Measurements from ENCODE around the gene RPS14. TPM values are rescaled to one million over a fixed set of nuclear protein-coding genes. Genes with fewer than 3 reads are reported as not detected.
A peak's percentile ranks its signal among the peaks of the same experiment; 100 is the strongest.

Gene RPS14
- total and polyA plus RNA-seq, 10 of the 15 experiments (the other 5 are each of a cell fraction or from before 2014, with no cell fraction given) = 2,295 to 4,047 (median 2,787) TPM

DNA sequence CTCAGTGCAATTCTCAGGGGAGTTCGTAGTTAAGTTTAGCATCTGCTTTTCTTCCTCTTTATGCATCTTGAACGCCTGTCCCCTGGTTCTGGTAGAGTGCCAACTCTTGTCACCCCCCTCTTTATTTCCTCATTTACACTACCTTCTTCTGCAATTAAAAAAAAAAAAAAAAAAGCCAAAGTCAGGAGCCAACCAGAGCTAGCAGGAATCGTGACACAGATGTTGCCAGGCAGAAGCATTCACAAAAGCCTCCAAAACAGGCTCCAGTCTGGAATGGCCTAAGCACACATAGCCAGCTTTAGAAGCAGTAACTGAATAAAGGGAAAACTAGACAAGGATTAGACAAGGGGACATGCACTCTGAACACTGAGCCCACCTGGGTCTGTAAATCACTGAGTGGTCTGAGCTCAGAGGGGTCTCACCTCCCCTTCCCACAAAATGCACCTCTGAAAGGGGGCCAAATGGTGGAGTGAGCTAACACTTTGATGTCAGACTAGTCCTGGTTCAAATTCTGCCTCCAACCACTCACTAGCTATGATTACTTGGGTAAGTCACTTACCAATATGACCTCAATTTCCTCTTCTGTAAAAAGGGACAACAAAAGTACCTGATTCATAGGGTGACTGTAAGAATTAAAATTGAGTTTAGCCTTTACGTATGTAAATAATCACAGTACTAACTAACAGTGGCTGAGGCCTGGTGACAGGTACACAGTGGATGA lies 38.9 kb downstream of the RPS14 start (continued):
- TF ChIP-seq MYB (IDR thresholded peaks at IDR 0.05; ENCODE audit: borderline replicate concordance, low read depth, low read length) (peak; percentile 71), TCF7 (IDR thresholded peaks at IDR 0.05; ENCODE audit: borderline replicate concordance) (0 out of 2 replicates have a peak, but pooled peaks have one; percentile 10), HDGF (IDR thresholded peaks at IDR 0.05) (no peak), NFYA (IDR thresholded peaks at IDR 0.05; ENCODE audit: borderline replicate concordance, low read depth, low read length) (no peak), LARP7 (IDR thresholded peaks at IDR 0.05) (peak; percentile 23; the same call in 1 of the 2 replicates), ZNF384 (IDR thresholded peaks at IDR 0.05; ENCODE audit: borderline replicate concordance, low read depth, low read length) (peak; percentile 97), RELA (IDR thresholded peaks at IDR 0.05; ENCODE audit: borderline replicate concordance, partially characterized antibody) (peak; percentile 26), KLF5 (IDR thresholded peaks at IDR 0.05; ENCODE audit: partially characterized antibody) (no peak), NFIC (IDR thresholded peaks at IDR 0.05; ENCODE audit: low read depth, low read length) (no peak), ZNF217 (IDR thresholded peaks at IDR 0.05) (no peak), BACH1 (IDR thresholded peaks at IDR 0.05; ENCODE audit: borderline replicate concordance) (peak; percentile 94)
- TF ChIP-seq, protein P1, sequence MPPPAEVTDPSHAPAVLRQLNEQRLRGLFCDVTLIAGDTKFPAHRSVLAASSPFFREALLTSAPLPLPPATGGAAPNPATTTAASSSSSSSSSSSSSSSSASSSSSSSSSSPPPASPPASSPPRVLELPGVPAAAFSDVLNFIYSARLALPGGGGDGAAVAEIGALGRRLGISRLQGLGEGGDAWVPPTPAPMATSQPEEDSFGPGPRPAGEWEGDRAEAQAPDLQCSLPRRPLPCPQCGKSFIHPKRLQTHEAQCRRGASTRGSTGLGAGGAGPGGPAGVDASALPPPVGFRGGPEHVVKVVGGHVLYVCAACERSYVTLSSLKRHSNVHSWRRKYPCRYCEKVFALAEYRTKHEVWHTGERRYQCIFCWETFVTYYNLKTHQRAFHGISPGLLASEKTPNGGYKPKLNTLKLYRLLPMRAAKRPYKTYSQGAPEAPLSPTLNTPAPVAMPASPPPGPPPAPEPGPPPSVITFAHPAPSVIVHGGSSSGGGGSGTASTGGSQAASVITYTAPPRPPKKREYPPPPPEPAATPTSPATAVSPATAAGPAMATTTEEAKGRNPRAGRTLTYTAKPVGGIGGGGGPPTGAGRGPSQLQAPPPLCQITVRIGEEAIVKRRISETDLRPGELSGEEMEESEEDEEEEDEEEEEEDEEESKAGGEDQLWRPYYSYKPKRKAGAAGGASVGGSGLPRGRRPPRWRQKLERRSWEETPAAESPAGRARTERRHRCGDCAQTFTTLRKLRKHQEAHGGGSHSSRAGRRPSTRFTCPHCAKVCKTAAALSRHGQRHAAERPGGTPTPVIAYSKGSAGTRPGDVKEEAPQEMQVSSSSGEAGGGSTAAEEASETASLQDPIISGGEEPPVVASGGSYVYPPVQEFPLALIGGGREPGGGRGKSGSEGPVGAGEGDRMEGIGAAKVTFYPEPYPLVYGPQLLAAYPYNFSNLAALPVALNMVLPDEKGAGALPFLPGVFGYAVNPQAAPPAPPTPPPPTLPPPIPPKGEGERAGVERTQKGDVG (CRISPR knock-in tag; IDR thresholded peaks at IDR 0.05) = peak; percentile 85
- TF ChIP-seq, protein P2, sequence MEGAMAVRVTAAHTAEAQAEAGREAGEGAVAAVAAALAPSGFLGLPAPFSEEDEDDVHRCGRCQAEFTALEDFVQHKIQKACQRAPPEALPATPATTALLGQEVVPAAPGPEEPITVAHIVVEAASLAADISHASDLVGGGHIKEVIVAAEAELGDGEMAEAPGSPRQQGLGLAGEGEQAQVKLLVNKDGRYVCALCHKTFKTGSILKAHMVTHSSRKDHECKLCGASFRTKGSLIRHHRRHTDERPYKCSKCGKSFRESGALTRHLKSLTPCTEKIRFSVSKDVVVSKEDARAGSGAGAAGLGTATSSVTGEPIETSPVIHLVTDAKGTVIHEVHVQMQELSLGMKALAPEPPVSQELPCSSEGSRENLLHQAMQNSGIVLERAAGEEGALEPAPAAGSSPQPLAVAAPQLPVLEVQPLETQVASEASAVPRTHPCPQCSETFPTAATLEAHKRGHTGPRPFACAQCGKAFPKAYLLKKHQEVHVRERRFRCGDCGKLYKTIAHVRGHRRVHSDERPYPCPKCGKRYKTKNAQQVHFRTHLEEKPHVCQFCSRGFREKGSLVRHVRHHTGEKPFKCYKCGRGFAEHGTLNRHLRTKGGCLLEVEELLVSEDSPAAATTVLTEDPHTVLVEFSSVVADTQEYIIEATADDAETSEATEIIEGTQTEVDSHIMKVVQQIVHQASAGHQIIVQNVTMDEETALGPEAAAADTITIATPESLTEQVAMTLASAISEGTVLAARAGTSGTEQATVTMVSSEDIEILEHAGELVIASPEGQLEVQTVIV (IDR thresholded peaks at IDR 0.05; ENCODE audit: borderline replicate concordance, partially characterized antibody) = no peak
- TF ChIP-seq, protein P3, sequence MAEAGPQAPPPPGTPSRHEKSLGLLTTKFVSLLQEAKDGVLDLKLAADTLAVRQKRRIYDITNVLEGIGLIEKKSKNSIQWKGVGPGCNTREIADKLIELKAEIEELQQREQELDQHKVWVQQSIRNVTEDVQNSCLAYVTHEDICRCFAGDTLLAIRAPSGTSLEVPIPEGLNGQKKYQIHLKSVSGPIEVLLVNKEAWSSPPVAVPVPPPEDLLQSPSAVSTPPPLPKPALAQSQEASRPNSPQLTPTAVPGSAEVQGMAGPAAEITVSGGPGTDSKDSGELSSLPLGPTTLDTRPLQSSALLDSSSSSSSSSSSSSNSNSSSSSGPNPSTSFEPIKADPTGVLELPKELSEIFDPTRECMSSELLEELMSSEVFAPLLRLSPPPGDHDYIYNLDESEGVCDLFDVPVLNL (IDR thresholded peaks at IDR 0.05; ENCODE audit: low read depth, low read length) = no peak
- TF ChIP-seq, protein P4, sequence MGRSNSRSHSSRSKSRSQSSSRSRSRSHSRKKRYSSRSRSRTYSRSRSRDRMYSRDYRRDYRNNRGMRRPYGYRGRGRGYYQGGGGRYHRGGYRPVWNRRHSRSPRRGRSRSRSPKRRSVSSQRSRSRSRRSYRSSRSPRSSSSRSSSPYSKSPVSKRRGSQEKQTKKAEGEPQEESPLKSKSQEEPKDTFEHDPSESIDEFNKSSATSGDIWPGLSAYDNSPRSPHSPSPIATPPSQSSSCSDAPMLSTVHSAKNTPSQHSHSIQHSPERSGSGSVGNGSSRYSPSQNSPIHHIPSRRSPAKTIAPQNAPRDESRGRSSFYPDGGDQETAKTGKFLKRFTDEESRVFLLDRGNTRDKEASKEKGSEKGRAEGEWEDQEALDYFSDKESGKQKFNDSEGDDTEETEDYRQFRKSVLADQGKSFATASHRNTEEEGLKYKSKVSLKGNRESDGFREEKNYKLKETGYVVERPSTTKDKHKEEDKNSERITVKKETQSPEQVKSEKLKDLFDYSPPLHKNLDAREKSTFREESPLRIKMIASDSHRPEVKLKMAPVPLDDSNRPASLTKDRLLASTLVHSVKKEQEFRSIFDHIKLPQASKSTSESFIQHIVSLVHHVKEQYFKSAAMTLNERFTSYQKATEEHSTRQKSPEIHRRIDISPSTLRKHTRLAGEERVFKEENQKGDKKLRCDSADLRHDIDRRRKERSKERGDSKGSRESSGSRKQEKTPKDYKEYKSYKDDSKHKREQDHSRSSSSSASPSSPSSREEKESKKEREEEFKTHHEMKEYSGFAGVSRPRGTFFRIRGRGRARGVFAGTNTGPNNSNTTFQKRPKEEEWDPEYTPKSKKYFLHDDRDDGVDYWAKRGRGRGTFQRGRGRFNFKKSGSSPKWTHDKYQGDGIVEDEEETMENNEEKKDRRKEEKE (IDR thresholded peaks at IDR 0.05) = peak; percentile 70
- TF ChIP-seq, protein P5, sequence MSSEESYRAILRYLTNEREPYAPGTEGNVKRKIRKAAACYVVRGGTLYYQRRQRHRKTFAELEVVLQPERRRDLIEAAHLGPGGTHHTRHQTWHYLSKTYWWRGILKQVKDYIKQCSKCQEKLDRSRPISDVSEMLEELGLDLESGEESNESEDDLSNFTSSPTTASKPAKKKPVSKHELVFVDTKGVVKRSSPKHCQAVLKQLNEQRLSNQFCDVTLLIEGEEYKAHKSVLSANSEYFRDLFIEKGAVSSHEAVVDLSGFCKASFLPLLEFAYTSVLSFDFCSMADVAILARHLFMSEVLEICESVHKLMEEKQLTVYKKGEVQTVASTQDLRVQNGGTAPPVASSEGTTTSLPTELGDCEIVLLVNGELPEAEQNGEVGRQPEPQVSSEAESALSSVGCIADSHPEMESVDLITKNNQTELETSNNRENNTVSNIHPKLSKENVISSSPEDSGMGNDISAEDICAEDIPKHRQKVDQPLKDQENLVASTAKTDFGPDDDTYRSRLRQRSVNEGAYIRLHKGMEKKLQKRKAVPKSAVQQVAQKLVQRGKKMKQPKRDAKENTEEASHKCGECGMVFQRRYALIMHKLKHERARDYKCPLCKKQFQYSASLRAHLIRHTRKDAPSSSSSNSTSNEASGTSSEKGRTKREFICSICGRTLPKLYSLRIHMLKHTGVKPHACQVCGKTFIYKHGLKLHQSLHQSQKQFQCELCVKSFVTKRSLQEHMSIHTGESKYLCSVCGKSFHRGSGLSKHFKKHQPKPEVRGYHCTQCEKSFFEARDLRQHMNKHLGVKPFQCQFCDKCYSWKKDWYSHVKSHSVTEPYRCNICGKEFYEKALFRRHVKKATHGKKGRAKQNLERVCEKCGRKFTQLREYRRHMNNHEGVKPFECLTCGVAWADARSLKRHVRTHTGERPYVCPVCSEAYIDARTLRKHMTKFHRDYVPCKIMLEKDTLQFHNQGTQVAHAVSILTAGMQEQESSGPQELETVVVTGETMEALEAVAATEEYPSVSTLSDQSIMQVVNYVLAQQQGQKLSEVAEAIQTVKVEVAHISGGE (CRISPR knock-in tag; IDR thresholded peaks at IDR 0.05) = peak; percentile 57

Measured in GM12878 (cell line).